BE2C (cell line): ENCODE data around the gene CCND2.

Source experiments
- DNase-seq: peaks from one replicate; pipeline ENCODE4 v3.0.0-alpha.2; 2020
- H3K27me3 ChIP-seq: fragments of 250-450 bp; sonication (Bioruptor Pico); 2 replicates; pipeline ENCODE4 v1.5.1; 2020; ENCODE audit warnings: mild to moderate bottlenecking
- H3K36me3 ChIP-seq: fragments of 250-450 bp; sonication (Bioruptor Pico); 2 replicates; pipeline ENCODE4 v1.5.1; 2020; ENCODE audit warnings: mild to moderate bottlenecking
- H3K4me1 ChIP-seq: fragments of 250-450 bp; sonication (Bioruptor Pico); 2 replicates; pipeline ENCODE4 v1.5.1; 2020
- H3K4me3 ChIP-seq: 2 replicates; pipeline ENCODE4 v1.5.1; 2011; ENCODE audit warnings: low read depth, low read length
- H3K9me3 ChIP-seq: fragments of 250-450 bp; sonication (Bioruptor Pico); 2 replicates; pipeline ENCODE4 v1.5.1; 2020
- TF ChIP-seq, protein P1 (sequence below): IDR thresholded peaks from 2 replicates; pipeline ENCODE4 v1.5.1; 2012; ENCODE audit warnings: mild to moderate bottlenecking, low read depth, low read length

CCND2 gene

DNA sequence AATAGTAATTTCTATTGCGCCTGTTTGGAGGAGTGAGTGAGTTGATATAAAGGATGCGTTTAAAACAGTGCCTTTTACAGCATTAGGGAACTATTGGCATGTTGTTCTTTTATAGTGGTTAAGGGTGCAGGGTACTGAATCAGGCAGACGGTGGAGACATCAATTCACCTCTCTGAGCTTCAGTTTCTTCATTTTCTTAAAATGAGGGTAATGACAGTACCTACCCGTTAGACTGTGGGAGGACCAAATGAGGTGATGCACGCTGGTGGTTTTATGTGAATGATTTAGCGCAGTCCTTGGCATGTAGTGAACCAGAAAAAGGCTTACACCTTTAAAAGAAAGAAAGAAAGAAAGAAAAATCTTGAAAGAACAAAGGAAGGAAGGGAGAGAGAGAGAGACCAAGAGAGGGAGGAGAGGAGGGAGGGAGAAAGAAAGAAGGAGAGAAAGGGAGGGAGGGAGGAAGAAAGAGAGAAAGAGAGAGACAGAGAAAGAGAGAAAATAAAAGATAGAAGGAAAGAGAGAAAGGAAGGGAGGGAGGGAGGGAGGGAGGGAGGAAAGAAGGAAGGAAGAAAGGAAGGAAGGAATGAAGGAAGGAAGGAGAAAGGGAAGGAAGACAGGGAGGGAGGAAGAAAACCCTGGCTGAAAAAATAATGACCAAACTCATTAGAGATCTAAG lies 22.2 kb upstream of the CCND2 start:
- Histone ChIP-seq H3K36me3 (no peaks in the 10 kb centered on the region), H3K4me1 (no peaks in the 10 kb centered on the region), H3K9me3 (no peaks in the 10 kb centered on the region), H3K4me3 (no peak overlapping the region), H3K27me3 (peaks cover 66% of the 10 kb centered on the region)
- TF ChIP-seq, protein P1, sequence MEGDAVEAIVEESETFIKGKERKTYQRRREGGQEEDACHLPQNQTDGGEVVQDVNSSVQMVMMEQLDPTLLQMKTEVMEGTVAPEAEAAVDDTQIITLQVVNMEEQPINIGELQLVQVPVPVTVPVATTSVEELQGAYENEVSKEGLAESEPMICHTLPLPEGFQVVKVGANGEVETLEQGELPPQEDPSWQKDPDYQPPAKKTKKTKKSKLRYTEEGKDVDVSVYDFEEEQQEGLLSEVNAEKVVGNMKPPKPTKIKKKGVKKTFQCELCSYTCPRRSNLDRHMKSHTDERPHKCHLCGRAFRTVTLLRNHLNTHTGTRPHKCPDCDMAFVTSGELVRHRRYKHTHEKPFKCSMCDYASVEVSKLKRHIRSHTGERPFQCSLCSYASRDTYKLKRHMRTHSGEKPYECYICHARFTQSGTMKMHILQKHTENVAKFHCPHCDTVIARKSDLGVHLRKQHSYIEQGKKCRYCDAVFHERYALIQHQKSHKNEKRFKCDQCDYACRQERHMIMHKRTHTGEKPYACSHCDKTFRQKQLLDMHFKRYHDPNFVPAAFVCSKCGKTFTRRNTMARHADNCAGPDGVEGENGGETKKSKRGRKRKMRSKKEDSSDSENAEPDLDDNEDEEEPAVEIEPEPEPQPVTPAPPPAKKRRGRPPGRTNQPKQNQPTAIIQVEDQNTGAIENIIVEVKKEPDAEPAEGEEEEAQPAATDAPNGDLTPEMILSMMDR = no peak
- DNase-seq = no peak

DNA sequence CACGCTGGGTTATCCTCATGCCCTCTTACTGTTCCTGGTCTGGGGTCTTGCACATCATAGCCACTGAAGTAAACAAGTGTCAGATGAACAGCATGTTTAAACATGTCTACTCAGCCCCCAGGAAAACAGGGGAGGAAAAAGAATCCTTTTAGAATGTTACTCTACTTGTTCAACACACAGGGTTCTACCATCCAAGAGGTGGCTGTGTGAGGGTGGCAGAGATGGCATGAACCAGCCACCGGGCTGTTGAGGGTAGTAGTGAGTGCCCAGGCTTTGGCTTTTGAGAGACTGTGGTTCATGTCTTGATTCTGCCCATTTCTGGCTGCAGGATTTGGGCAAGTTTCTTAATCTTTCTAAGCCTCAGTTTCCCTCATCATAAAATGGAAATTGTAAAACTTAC lies 21.6 kb upstream of the CCND2 start:
- no peaks in the 10 kb centered on the region for H3K36me3 ChIP-seq
- no peak for DNase-seq
- H3K4me3 ChIP-seq = no peak overlapping the region
- TF ChIP-seq, protein P1 = no peak
- H3K4me1 ChIP-seq = no peaks in the 10 kb centered on the region
- H3K27me3 ChIP-seq = peaks cover 66% of the 10 kb centered on the region
- H3K9me3 ChIP-seq = no peaks in the 10 kb centered on the region

- no peaks in the 10 kb centered on the region for H3K4me1 ChIP-seq
- no peaks in the 10 kb centered on the region for H3K9me3 ChIP-seq
- TF ChIP-seq, protein P1 = no peak
- H3K27me3 ChIP-seq = peaks cover 66% of the 10 kb centered on the region
- H3K36me3 ChIP-seq = no peaks in the 10 kb centered on the region
- DNase-seq = no peak
- no peak overlapping the region for H3K4me3 ChIP-seq
Observed at GRCh38 chr12:4252601-4253000, 21.0 kb upstream of the CCND2 start.

DNA sequence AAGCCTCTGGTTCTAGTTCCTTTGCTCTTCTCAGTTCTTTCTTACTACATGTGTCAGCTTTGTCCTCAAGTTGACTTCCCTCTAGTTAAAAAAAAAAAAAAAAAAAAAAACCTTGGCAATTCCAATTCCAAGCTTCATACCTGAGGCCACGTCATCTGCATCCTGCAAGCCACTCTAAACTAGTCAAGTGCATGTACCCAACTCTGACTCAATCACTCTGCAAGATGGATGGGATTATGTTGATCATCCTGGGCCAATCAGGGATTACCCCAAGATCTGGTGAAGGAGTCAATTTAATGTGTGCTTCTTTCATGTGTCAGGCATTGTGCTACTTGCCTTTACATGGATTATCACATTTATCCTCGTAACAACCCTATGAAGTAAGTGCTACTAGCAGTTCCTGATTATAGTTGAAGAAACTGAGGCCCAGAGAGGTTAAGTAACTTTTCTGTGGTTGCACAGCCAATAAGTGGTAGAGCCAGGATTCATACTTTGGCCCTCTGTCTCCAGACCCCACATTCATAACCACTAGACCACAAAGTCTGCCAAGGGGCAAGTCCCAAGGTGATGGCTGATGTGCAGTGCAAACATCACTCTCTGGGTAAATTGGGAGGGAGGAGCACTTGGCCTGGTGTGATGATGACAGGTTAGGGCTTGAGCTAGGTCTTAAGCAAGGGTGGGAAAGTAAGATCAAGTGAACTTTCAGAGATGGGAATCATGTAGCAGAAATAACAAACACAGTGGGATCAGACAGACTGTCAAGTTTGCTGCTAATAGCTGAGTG lies 17.3 kb upstream of the CCND2 start:
- Histone ChIP-seq H3K27me3 (peaks cover 57% of the 10 kb centered on the region), H3K9me3 (no peaks in the 10 kb centered on the region), H3K36me3 (no peaks in the 10 kb centered on the region), H3K4me3 (no peak overlapping the region), H3K4me1 (no peaks in the 10 kb centered on the region)
- TF ChIP-seq, protein P1 = no peak
- DNase-seq = no peak

- Histone ChIP-seq H3K27me3 (peaks cover 61% of the 10 kb centered on the region), H3K9me3 (no peaks in the 10 kb centered on the region), H3K4me1 (no peaks in the 10 kb centered on the region), H3K4me3 (no peak overlapping the region), H3K36me3 (no peaks in the 10 kb centered on the region)
- no peak for DNase-seq
- TF ChIP-seq, protein P1 = no peak
Observed at GRCh38 chr12:4257442-4257841, 16.1 kb upstream of the CCND2 start.

DNA sequence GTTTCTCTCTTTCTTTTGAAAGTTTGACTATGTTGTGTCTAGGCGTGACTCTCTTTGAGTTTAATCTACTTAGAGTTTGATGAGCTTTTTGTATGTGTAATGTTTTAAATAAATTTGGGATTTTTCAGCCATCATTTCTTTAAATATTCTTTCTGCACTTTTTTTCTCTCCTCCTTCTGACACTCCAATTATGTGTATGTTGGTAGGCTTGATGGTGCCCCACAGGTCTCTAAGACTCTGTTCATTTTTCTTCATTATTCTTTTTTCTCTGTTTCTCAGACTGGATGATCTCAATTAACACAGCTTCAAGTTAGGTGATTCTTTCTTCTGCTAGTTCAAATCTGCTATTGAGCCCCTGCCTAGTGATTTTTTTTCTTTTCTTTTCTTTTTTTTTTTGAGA lies 14.5 kb upstream of the CCND2 start:
- TF ChIP-seq, protein P1 = no peak
- DNase-seq = no peak

More for the DNA sequence above, 14.5 kb upstream of the CCND2 start:
- Histone ChIP-seq H3K9me3 (no peaks in the 10 kb centered on the region), H3K4me1 (no peaks in the 10 kb centered on the region), H3K4me3 (no peak overlapping the region), H3K27me3 (peaks cover 61% of the 10 kb centered on the region), H3K36me3 (no peaks in the 10 kb centered on the region)
